ENCODE data around the gene MARVELD2.

- TF ChIP-seq GATA2 (IDR thresholded peaks at IDR 0.05; ENCODE audit: low read depth, low read length) (no peak), GATA3 (IDR thresholded peaks at IDR 0.05; ENCODE audit: low read depth, low read length) (no peak)
Measured at GRCh38 chr5:69485471-69485870, 70.6 kb downstream of the MARVELD2 start.

All from SH-SY5Y (cell line).